DOHH2 (cell line): ENCODE data around the gene YDJC.
"Not testable (repeated sequence)": the region's sequence is repeated elsewhere in the genome, so short reads cannot be mapped to it uniquely, and the experiment has no call there.

Experiments
- H3F3A ChIP-seq: fragments of 200-600 bp; sonication (generic), shearing (Covaris generic); 2 replicates; pipeline ENCODE4 v1.6.0; 2016; ENCODE audit warnings: antibody characterized with exemption, mild to moderate bottlenecking; ENCODE audit not compliant: control insufficient read depth, insufficient read depth
- H3K27ac ChIP-seq: fragments of 200-600 bp; sonication (generic); 2 replicates; pipeline ENCODE4 v1.5.1; 2014; ENCODE audit warnings: low read depth, mild to moderate bottlenecking, low read length, moderate library complexity
- H3K27me3 ChIP-seq: fragments of 200-600 bp; sonication (generic); 2 replicates; pipeline ENCODE4 v1.6.1; 2014; ENCODE audit warnings: mild to moderate bottlenecking, low read length, mixed read lengths; ENCODE audit not compliant: control insufficient read depth
- H3K36me3 ChIP-seq: fragments of 200-600 bp; sonication (generic); 2 replicates; pipeline ENCODE4 v1.6.1; 2014; ENCODE audit warnings: mild to moderate bottlenecking, low read length, moderate library complexity, mixed read lengths; ENCODE audit not compliant: control insufficient read depth
- H3K4me1 ChIP-seq: fragments of 200-600 bp; sonication (generic); 2 replicates; pipeline ENCODE4 v1.6.1; 2014; ENCODE audit warnings: mild to moderate bottlenecking, low read length, mixed read lengths; ENCODE audit not compliant: control insufficient read depth
- H3K4me2 ChIP-seq: fragments of 200-600 bp; sonication (generic); 2 replicates; pipeline ENCODE4 v1.6.0; 2014; ENCODE audit warnings: mild to moderate bottlenecking, low read length, moderate library complexity
- H3K4me3 ChIP-seq: fragments of 200-600 bp; sonication (generic); 2 replicates; pipeline ENCODE4 v1.5.1; 2014; ENCODE audit warnings: mild to moderate bottlenecking, low read length, mixed read lengths
- H3K79me2 ChIP-seq: fragments of 200-600 bp; sonication (generic); 2 replicates; pipeline ENCODE4 v1.6.1; 2014; ENCODE audit warnings: mild to moderate bottlenecking, low read length, mixed read lengths; ENCODE audit not compliant: control insufficient read depth
- H3K9me2 ChIP-seq: fragments of 200-600 bp; sonication (generic); replicated peaks from 2 replicates; pipeline ENCODE4 v1.6.1; 2014; ENCODE audit warnings: mild to moderate bottlenecking, low read length, mixed read lengths; ENCODE audit not compliant: control insufficient read depth
- H3K9me3 ChIP-seq: fragments of 200-600 bp; sonication (generic); 2 replicates; pipeline ENCODE4 v1.6.1; 2014; ENCODE audit warnings: antibody characterized with exemption, low read length, mixed read lengths; ENCODE audit not compliant: control insufficient read depth, insufficient read depth
- H4K20me1 ChIP-seq: fragments of 200-600 bp; sonication (generic); 2 replicates; pipeline ENCODE4 v1.6.0; 2014; ENCODE audit warnings: low read depth, mild to moderate bottlenecking, antibody characterized with exemption, low read length, moderate library complexity; ENCODE audit not compliant: control insufficient read depth, insufficient read depth
- CTCF ChIP-seq: fragments of 200-600 bp; sonication (generic); IDR thresholded peaks from one replicate; pipeline ENCODE4 v1.5.1; 2014; ENCODE audit warnings: antibody characterized with exemption, mild to moderate bottlenecking, low read depth, low read length; ENCODE audit not compliant: poor library complexity, severe bottlenecking
- EZH2phosphoT487 ChIP-seq: fragments of 200-600 bp; sonication (generic); IDR thresholded peaks from 2 replicates; pipeline ENCODE4 v1.6.1; 2017; ENCODE audit warnings: borderline replicate concordance, mild to moderate bottlenecking, antibody characterized with exemption, low read length, moderate library complexity, mixed read lengths

YDJC gene

GRCh38 chr22:21640810-21641209 is 11.0 kb upstream of the YDJC start:
- no peak overlapping the region for H3K27ac ChIP-seq
- H3K79me2 ChIP-seq = peaks cover 19% of the 10 kb centered on the region
- H3K4me3 ChIP-seq = peak overlapping the region; percentile 85
- no peaks in the 10 kb centered on the region for H3K9me2 ChIP-seq
- peaks cover 13% of the 10 kb centered on the region for H3K36me3 ChIP-seq
- no peak for TF ChIP-seq EZH2phosphoT487
- no peak for TF ChIP-seq CTCF
- peaks cover 24% of the 10 kb centered on the region for H3K4me1 ChIP-seq
- H3K27me3 ChIP-seq = no peaks in the 10 kb centered on the region
- H3K9me3 ChIP-seq = no peaks in the 10 kb centered on the region
- H4K20me1 ChIP-seq = no peaks in the 10 kb centered on the region
- no peaks in the 10 kb centered on the region; the same call in 1 of the 2 replicates for H3F3A ChIP-seq
- peak overlapping the region; percentile 94 for H3K4me2 ChIP-seq

- Histone ChIP-seq H3K4me1 (peaks cover 24% of the 10 kb centered on the region), H3K4me3 (no peak overlapping the region), H3K9me2 (no peaks in the 10 kb centered on the region), H3K4me2 (no peak overlapping the region), H3K79me2 (peaks cover 19% of the 10 kb centered on the region), H3K36me3 (peaks cover 10% of the 10 kb centered on the region), H4K20me1 (no peaks in the 10 kb centered on the region), H3K27me3 (no peaks in the 10 kb centered on the region), H3K9me3 (no peaks in the 10 kb centered on the region), H3F3A (no peaks in the 10 kb centered on the region; the same call in 1 of the 2 replicates), H3K27ac (no peak overlapping the region)
- no peak for TF ChIP-seq CTCF
- TF ChIP-seq EZH2phosphoT487 = no peak
These were observed 9.5 kb upstream of the YDJC start for GRCh38 chr22:21639359-21639758.

- not testable (repeated sequence) for H3K27me3 ChIP-seq, H3K79me2 ChIP-seq, H3K4me2 ChIP-seq, H3F3A ChIP-seq, H3K9me3 ChIP-seq, H4K20me1 ChIP-seq, H3K4me3 ChIP-seq, H3K27ac ChIP-seq, H3K9me2 ChIP-seq, H3K36me3 ChIP-seq
- peaks cover 19% of the 10 kb centered on the region for H3K4me1 ChIP-seq
These were observed 7.6 kb upstream of the YDJC start for GRCh38 chr22:21637450-21637849.

GRCh38 chr22:21636629-21637218 is 6.9 kb upstream of the YDJC start:
- no peaks in the 10 kb centered on the region for H3K27me3 ChIP-seq
- H3K9me2 ChIP-seq = no peaks in the 10 kb centered on the region
- H4K20me1 ChIP-seq = no peaks in the 10 kb centered on the region
- peaks cover 22% of the 10 kb centered on the region for H3K4me1 ChIP-seq
- no peak overlapping the region for H3K4me2 ChIP-seq
- TF ChIP-seq CTCF = no peak
- no peak for TF ChIP-seq EZH2phosphoT487
- H3K9me3 ChIP-seq = no peaks in the 10 kb centered on the region; the same call in 1 of the 2 replicates
- H3K79me2 ChIP-seq = no peaks in the 10 kb centered on the region
- no peaks in the 10 kb centered on the region for H3F3A ChIP-seq
- H3K4me3 ChIP-seq = no peak overlapping the region
- H3K36me3 ChIP-seq = no peaks in the 10 kb centered on the region
- H3K27ac ChIP-seq = no peak overlapping the region
